Erythroblast (primary cell): Measurements from ENCODE around the gene MECR.

Experiments used
- GATA1 ChIP-seq: IDR thresholded peaks from 2 replicates; pipeline ENCODE4 v1.6.1; 2011; ENCODE audit warnings: low read depth, mild to moderate bottlenecking, control low read depth, low read length, moderate library complexity
- POLR2A ChIP-seq: IDR thresholded peaks from 2 replicates; pipeline ENCODE4 v1.6.1; 2011; ENCODE audit warnings: mild to moderate bottlenecking, low read length

GRCh38 chr1:29193879-29194455, 36.8 kb downstream of the MECR start:
- TF ChIP-seq POLR2A (no peak), GATA1 (no peak)
